ENCODE measurements around the gene TSPAN5.

The TSPAN5 gene

DNA sequence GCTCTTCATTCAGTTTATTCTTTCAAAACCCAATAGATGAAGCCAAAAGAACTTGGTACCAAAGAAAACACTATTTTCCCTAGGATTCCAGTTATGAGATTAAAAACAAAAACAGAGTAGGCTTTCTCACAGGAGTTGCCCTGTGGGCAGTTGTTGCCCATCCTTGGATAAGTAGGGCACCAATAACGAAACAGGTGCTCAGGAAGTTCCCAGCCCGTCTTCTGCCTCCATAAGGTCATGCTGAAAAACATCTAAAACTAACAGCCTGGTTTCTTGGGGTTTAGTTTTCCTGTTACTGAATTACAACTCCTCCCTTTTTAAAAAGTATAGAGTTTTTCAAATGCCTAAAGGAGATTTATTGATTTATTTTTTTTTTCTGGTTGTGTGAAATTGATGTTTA lies 14.7 kb downstream of the TSPAN5 start:
- DNase-seq (ENCODE audit: insufficient read length, low spot score): no peak
- no peak for FAIRE-seq
- TF ChIP-seq POLR2A (IDR thresholded peaks at IDR 0.05; ENCODE audit: low read depth, low read length): no peak

DNA sequence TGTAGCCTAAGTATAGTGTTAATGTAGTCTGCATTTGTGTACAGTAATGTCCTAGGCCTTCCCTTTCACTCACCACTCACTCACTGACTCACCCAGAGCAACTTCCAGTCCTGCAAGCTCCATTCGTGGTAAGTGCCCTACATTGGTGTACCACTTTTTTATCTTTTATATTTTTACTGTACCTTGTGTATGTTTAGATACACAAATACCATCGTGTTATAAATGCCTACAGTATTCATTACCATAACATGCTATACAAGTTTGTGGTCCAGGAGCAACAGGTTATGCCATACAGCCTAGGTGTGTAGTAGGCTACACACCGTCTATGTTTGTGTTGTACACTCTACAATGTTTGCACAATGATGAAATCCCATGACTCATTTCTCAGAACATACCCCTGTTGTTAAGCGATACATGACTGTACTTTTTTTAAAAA lies 15.4 kb downstream of the TSPAN5 start:
- TF ChIP-seq POLR2A (IDR thresholded peaks at IDR 0.05; ENCODE audit: low read depth, low read length): no peak
- FAIRE-seq (peak; percentile 74), DNase-seq (ENCODE audit: insufficient read length, low spot score) (no peak)

DNA sequence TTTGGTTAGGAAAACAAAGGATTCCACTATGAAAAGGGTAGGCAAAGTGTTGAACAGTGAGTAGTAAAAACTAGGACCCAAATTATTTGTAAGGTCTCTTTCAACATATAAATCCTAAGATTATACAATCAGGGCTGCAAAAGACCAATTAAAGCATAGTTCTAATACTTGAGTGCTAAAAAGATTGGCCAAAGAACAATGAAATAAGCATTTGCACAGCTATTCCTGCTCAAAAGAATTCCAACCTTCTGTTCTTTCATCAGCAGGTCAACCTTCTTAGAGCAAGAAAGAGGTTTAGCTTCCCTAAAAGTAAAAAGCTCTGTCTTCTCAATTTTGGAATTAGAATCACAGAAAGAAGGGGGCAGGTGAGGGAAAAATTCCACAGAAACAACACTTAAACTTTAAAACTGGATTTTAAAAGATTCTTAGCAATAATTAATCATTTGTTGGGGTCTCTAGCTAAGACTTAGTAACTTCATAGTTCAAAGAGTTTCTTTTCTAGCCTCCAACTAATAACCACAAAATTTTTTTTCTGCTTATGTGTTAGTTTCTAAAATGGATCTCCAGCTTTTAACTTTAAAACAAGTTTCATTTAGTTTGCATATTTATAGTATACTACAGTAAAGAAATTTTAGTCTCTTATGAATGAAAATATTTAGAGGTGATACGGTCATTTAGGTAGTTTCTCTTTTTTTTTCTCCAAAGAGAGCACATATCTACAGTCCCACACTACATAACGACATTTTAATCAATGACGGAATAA lies 16.3 kb downstream of the TSPAN5 start:
- TF ChIP-seq POLR2A (IDR thresholded peaks at IDR 0.05; ENCODE audit: low read depth, low read length): no peak
- FAIRE-seq (no peak), DNase-seq (ENCODE audit: insufficient read length, low spot score) (no peak)

GRCh38 chr4:98641376-98641775 lies 17.0 kb downstream of the TSPAN5 start:
- DNase-seq (ENCODE audit: insufficient read length, low spot score) (no peak), FAIRE-seq (no peak)
- TF ChIP-seq POLR2A (IDR thresholded peaks at IDR 0.05; ENCODE audit: low read depth, low read length): no peak

DNA sequence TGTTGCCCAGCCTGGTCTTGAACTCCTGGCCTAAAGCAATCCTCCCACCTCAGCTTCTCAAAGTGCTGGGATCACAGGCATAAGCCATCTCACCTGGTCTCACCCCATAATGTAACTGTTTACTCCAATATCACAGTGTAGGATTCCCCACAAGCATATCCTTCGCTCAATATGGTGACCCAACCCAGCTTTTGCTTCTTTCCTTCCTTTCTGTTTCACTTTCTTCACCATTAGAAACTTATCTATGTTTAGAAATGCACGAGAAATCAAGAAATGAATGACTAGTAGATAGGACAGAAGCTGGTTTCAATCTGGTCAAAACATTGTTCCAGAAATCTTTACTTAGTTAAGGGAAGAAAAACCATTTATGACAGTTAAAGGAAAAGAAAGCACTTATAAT lies 18.9 kb downstream of the TSPAN5 start:
- DNase-seq (ENCODE audit: insufficient read length, low spot score): no peak
- TF ChIP-seq POLR2A (IDR thresholded peaks at IDR 0.05; ENCODE audit: low read depth, low read length): no peak
- no peak for FAIRE-seq

DNA sequence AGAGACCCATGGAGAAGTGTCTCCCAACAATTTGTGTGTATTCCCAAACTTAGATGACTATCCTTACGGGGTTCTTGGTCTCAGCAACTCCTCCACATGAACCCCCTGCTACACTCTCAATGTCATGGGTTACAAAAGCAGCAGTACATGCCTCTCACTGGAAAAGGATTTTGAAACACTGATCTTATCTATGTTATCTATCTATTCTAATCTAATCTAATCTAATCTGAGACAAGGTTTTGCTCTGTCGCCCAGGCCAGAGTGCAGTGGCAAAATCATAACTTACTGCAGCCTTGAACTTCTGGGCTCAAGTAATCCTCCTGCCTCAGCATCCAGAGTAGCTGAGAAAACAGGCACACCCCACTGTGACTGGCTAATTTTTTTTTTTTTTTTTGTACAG lies 19.3 kb downstream of the TSPAN5 start:
- FAIRE-seq: no peak
- TF ChIP-seq POLR2A (IDR thresholded peaks at IDR 0.05; ENCODE audit: low read depth, low read length): no peak
- DNase-seq (ENCODE audit: insufficient read length, low spot score): no peak

GRCh38 chr4:98638661-98639060 lies 19.8 kb downstream of the TSPAN5 start:
- TF ChIP-seq POLR2A (IDR thresholded peaks at IDR 0.05; ENCODE audit: low read depth, low read length): no peak
- no peak for FAIRE-seq
- DNase-seq (ENCODE audit: insufficient read length, low spot score): no peak

DNA sequence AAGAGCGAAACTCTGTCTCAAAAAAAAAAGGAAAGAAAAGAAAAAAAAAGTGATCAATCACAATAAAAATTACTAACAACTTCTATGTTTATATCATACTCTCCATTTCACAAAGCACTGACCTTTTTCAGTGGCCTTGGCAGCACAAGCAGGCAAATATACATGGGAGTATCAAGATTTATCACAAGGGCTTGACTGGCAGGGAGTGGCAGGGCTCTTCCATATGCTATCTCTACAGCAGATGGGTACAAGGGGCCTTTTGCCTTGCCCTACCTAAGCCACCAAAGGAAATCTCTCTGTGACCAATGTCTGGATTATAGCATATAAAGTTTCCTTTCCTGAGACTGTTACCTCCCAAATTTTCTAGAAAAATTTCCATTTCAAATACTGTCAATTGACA lies 24.4 kb downstream of the TSPAN5 start:
- DNase-seq (ENCODE audit: insufficient read length, low spot score): no peak
- TF ChIP-seq POLR2A (IDR thresholded peaks at IDR 0.05; ENCODE audit: low read depth, low read length): no peak
- FAIRE-seq: no peak

DNA sequence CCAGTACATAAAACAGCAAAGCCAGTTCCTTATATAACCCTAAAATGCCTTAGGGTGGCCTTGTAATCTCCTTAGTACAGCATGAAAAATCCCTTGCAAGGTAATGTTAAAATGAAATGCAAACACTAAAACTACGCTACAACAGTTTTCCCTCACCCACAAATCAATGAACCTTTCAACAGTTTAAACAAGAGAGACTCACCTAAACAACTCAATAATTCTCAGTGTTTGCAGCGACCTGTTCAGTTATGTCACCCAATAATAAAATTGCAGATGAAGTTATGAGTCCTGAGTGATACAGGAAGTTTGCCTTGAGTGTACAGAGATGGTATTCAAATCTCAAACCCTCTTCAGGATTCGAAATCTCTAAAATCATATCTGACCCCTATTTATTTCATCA lies 25.3 kb downstream of the TSPAN5 start:
- DNase-seq (ENCODE audit: insufficient read length, low spot score) (no peak), FAIRE-seq (no peak)
- no peak for TF ChIP-seq POLR2A (IDR thresholded peaks at IDR 0.05; ENCODE audit: low read depth, low read length)

DNA sequence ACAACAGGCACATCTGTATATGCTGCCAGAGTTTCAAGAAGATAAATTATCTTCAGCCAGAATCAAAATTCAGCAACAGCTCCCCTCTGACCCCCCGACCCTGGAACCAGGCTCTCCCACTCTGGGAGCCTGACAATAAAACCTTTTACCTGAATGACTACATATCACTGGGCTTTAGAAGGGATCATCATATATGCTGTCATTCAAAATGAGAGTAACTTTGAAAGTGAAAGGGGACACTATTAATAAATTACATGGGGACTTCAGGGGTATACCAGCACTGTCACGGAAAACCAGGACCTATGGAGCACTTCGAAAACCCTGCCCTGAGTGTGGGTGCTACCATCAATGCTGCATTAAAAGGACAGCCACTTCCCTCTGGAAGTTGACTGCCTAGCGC lies 26.2 kb downstream of the TSPAN5 start:
- no peak for FAIRE-seq
- DNase-seq (ENCODE audit: insufficient read length, low spot score): no peak
- TF ChIP-seq POLR2A (IDR thresholded peaks at IDR 0.05; ENCODE audit: low read depth, low read length): no peak

DNA sequence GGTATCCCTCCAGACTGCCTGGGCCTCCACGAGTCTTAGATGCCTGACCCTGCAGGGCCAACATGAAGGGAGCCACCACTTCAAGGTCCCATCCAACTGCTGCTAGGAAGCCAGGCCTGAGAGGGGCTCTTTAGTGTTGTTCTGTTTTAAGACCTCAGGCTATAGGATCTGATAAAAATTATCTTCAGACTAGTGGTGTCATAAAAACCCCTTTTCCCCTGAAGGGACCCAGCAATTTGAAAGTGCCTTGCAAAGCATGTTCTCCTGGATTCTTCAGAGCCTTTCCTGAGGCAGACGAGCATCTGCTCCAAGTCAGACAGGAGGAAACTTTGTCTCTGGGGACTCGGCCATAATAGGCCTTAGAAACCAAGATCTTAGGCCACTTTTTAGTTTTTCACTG lies 26.9 kb downstream of the TSPAN5 start:
- FAIRE-seq: no peak
- DNase-seq (ENCODE audit: insufficient read length, low spot score): no peak
- TF ChIP-seq POLR2A (IDR thresholded peaks at IDR 0.05; ENCODE audit: low read depth, low read length): no peak

DNA sequence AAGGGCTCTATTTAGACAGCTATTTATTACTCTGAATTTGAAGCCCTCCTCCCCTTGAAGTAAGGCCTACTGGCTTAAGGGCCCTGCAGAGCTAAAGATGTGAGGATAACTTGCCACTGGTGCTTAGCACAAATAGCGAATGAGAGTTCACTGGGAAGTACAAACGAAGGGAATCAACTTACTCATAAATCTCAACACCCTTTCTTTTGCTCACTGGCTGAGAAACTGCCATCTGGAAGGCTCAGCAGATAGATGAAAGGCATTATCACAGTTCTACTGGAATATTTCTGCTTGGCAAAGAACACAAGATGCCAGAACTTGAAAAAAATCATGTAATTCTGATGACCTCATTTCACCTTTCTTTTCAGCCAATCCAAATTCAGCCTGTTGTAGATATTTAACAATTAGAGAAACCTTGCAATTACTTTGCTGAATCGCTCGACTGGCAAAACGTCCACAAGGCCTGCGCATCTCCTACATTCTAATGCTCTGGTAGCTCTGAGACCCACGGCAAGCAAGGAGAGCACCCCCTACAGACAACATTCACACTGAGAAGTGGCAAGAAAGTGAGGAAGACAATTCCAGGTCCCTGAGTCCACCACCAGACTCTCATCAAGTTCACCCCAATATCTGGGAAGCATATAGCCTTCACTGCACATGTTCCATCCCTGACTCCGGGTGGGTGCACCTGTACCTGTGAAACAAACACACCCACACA lies 27.5 kb downstream of the TSPAN5 start:
- DNase-seq (ENCODE audit: insufficient read length, low spot score) (no peak), FAIRE-seq (no peak)
- no peak for TF ChIP-seq POLR2A (IDR thresholded peaks at IDR 0.05; ENCODE audit: low read depth, low read length)

DNA sequence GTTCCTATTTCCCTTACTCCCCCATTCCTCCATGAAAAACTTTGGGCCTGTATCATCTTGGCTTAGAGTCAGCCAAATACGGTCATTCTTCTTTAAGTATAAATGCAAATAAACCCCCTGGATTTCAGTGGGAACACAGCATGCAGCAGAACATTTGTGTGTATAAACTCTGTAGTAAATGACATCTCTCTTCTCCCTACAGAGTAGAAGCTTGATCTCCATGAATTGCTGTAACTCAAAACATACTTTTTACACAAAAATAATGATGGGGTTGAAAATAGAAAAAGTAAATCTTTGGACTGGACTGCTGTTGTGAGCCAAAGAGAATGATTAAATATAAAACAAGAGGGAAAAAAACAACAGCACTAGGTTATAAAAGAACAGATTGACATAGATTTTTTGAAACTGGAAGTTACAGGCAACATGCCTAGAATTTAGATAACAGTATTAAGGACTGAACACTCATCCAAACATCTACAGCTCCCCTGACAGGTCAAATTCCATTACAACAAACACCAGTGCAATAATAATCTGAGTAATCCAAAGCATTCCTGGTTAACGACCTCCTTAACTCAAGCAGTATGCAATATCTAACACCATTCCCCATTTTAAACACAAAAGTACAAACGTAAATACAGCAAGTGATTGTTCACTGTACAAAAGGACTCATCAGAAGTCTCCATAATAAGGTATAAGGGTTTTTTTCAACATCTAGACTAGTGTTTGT lies 30.7 kb downstream of the TSPAN5 start:
- no peak for TF ChIP-seq POLR2A (IDR thresholded peaks at IDR 0.05; ENCODE audit: low read depth, low read length)
- no peak for DNase-seq (ENCODE audit: insufficient read length, low spot score)

GRCh38 chr4:98626350-98626749 lies 32.1 kb downstream of the TSPAN5 start:
- peak; percentile 94 for FAIRE-seq
- DNase-seq (ENCODE audit: insufficient read length, low spot score): peak; percentile 49
- no peak for TF ChIP-seq POLR2A (IDR thresholded peaks at IDR 0.05; ENCODE audit: low read depth, low read length)

More for the DNA sequence above, 30.7 kb downstream of the TSPAN5 start:
- no peak for FAIRE-seq
